ENCODE data around the gene TRIO. TPM values are rescaled to one million over a fixed set of nuclear protein-coding genes. Genes with fewer than 3 reads are reported as not detected.

TRIO gene
- polyA plus RNA-seq, 1 of the 3 experiments (the other 2 are of a cell fraction) = 229 TPM

DNA sequence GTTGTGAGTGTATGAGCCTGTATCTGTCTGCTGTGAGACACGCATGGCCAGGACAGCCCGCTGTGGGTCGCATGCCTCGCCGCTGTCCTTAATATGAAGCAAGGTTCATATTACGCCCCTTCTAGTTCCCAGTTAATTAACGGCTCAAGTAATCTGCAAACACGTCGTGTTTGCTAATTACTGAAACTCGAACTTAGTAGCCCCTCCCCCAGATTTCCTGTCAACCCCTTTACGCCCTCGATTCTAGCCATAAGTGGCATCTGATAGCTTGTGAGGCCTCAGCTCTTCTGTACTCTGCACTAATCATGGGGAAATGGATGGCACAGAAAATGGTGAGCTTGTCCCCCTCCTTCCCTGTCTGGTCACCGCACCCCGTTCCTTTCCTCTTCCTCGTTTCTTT, 321.5 kb downstream of the TRIO start:
- no peak for DNase-seq
- peaks cover 15% of the 10 kb centered on the region for H3F3A ChIP-seq (replicated peaks; ENCODE audit: insufficient read depth)
- no peaks in the 10 kb centered on the region for H3K27me3 ChIP-seq (ENCODE audit: insufficient read depth)
- H3K79me2 ChIP-seq (ENCODE audit: insufficient read depth) = peaks cover 100% of the 10 kb centered on the region
- no peak overlapping the region for H2AFZ ChIP-seq (ENCODE audit: low read depth)
- peak overlapping the region; percentile 6 to 56; a peak in 3 of 4 replicates for H3K27ac ChIP-seq (ENCODE audit: low read depth in 2 of 2, low read length in 1 of 2)
- no peaks in the 10 kb centered on the region for H3K9me2 ChIP-seq
- H3K9ac ChIP-seq = no peak overlapping the region
- peaks cover 47% of the 10 kb centered on the region for H4K20me1 ChIP-seq (ENCODE audit: insufficient read depth)
- TF ChIP-seq YY1 (IDR thresholded peaks at IDR 0.05; ENCODE audit: low read depth) (no peak), NRF1 (IDR thresholded peaks at IDR 0.05; ENCODE audit: low read depth, low read length) (no peak), MEF2A (IDR thresholded peaks at IDR 0.05; ENCODE audit: borderline replicate concordance, low read depth) (no peak), CHD2 (IDR thresholded peaks at IDR 0.05; ENCODE audit: low read length, partially characterized antibody) (no peak)
- TF ChIP-seq, protein P1, sequence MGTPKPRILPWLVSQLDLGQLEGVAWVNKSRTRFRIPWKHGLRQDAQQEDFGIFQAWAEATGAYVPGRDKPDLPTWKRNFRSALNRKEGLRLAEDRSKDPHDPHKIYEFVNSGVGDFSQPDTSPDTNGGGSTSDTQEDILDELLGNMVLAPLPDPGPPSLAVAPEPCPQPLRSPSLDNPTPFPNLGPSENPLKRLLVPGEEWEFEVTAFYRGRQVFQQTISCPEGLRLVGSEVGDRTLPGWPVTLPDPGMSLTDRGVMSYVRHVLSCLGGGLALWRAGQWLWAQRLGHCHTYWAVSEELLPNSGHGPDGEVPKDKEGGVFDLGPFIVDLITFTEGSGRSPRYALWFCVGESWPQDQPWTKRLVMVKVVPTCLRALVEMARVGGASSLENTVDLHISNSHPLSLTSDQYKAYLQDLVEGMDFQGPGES (IDR thresholded peaks at IDR 0.05; ENCODE audit: low read depth, low read length) = no peak
- H3K36me3 ChIP-seq (replicated peaks in 1 of 2; ENCODE audit: control insufficient read depth in 1 of 2, insufficient read depth in 2 of 2, low read length in 1 of 2) = peaks cover 92 to 94% of the 10 kb centered on the region in 2 experiments
- no peak overlapping the region for H3K4me2 ChIP-seq
- H3K4me3 ChIP-seq (ENCODE audit: low read depth in 2 of 2, low read length in 1 of 2) = no peak overlapping the region
- no peaks in the 10 kb centered on the region for H3K9me3 ChIP-seq
- peaks cover 23 to 32% of the 10 kb centered on the region in 2 experiments for H3K4me1 ChIP-seq (ENCODE audit: control insufficient read depth in 1 of 2, insufficient read depth in 2 of 2, low read depth in 1 of 2, low read length in 1 of 2)
- 93% methylated on average over 15 of the region's 15 CpGs for WGBS (ENCODE audit: low lambda C conversion rate)
- ChIA-PET CTCF (interaction anchor here (1.5 kb wide), 1 partner anchor 184 kb away, joined by 4 read pairs; no protein-coding TSS in a partner anchor), POLR2A (no interaction called here)

- H3K4me3 ChIP-seq (ENCODE audit: low read depth in 2 of 2, low read length in 1 of 2) = no peak overlapping the region
- H3K36me3 ChIP-seq (replicated peaks in 1 of 2; ENCODE audit: control insufficient read depth in 1 of 2, insufficient read depth in 2 of 2, low read length in 1 of 2) = peaks cover 93 to 98% of the 10 kb centered on the region in 2 experiments
- peaks cover 17% of the 10 kb centered on the region for H3F3A ChIP-seq (replicated peaks; ENCODE audit: insufficient read depth)
- H3K4me1 ChIP-seq (ENCODE audit: control insufficient read depth in 1 of 2, insufficient read depth in 2 of 2, low read depth in 1 of 2, low read length in 1 of 2) = peaks cover 27 to 36% of the 10 kb centered on the region in 2 experiments
- 83% methylated on average over 4 of the region's 4 CpGs for whole genome bisulfite sequencing (ENCODE audit: low lambda C conversion rate)
- no peak overlapping the region for H2AFZ ChIP-seq (ENCODE audit: low read depth)
- peaks cover 100% of the 10 kb centered on the region for H3K79me2 ChIP-seq (ENCODE audit: insufficient read depth)
- no peak overlapping the region for H3K9ac ChIP-seq
- CTCF ChIA-PET = interaction anchor here (1.5 kb wide), 1 partner anchor 183 kb away, joined by 4 read pairs; no protein-coding TSS in a partner anchor
- no peaks in the 10 kb centered on the region for H3K9me2 ChIP-seq
- POLR2A ChIA-PET = no interaction called here
- peaks cover 44% of the 10 kb centered on the region for H4K20me1 ChIP-seq (ENCODE audit: insufficient read depth)
- H3K27me3 ChIP-seq (ENCODE audit: insufficient read depth) = no peaks in the 10 kb centered on the region
- H3K27ac ChIP-seq (ENCODE audit: low read depth in 2 of 2, low read length in 1 of 2) = peak overlapping the region; percentile 6 to 56; a peak in 3 of 4 replicates
- H3K4me2 ChIP-seq = no peak overlapping the region
- no peak for TF ChIP-seq RXRA (IDR thresholded peaks at IDR 0.05; ENCODE audit: borderline replicate concordance, low read depth)
- TF ChIP-seq YY1 (IDR thresholded peaks at IDR 0.05; ENCODE audit: low read depth) = no peak
- TF ChIP-seq USF1 (IDR thresholded peaks at IDR 0.05; ENCODE audit: borderline replicate concordance, low read depth) = no peak
- no peak for TF ChIP-seq CHD2 (IDR thresholded peaks at IDR 0.05; ENCODE audit: low read length, partially characterized antibody)
- no peak for TF ChIP-seq TAF1 (IDR thresholded peaks at IDR 0.05; ENCODE audit: borderline replicate concordance, low read depth, low read length)
- no peak for TF ChIP-seq FOXM1 (IDR thresholded peaks at IDR 0.05; ENCODE audit: low read depth)
- TF ChIP-seq, protein P1 (IDR thresholded peaks at IDR 0.05; ENCODE audit: low read depth, low read length) = no peak
- no peak for TF ChIP-seq USF2 (IDR thresholded peaks at IDR 0.05; ENCODE audit: borderline replicate concordance, low read depth, low read length)
- no peak for TF ChIP-seq JUND (IDR thresholded peaks at IDR 0.05)
- TF ChIP-seq EP300 (IDR thresholded peaks at IDR 0.05; ENCODE audit: borderline replicate concordance in 1 of 2, low read depth in 1 of 2, low read length in 1 of 2) = no peak
- H3K9me3 ChIP-seq = no peaks in the 10 kb centered on the region
- no peak for DNase-seq
Observed at GRCh38 chr5:14465116-14465515, 322.0 kb downstream of the TRIO start.
